Measurements from ENCODE around the gene UMAD1.

The UMAD1 gene

GRCh38 chr7:7640221-7641128, at the start of gene UMAD1:
Gene UMAD1, plus strand, starts transcription at chr7:7640752. Its CDS starts 32,620 bp downstream, at chr7:7673372.
- no peak for TF ChIP-seq CTCF (IDR thresholded peaks at IDR 0.05)

GRCh38 chr7:7595451-7595850, 45.1 kb upstream of the UMAD1 start:
- TF ChIP-seq CTCF (IDR thresholded peaks at IDR 0.05) = peak; percentile 48; the same call in 1 of the 2 replicates

GRCh38 chr7:7596176-7596575, 44.4 kb upstream of the UMAD1 start:
- TF ChIP-seq CTCF (IDR thresholded peaks at IDR 0.05) = no peak

- TF ChIP-seq CTCF (IDR thresholded peaks at IDR 0.05) = no peak
Observed at GRCh38 chr7:7607010-7607409, 33.5 kb upstream of the UMAD1 start.

- no peak for TF ChIP-seq CTCF (IDR thresholded peaks at IDR 0.05)
Observed at GRCh38 chr7:7609330-7609729, 31.2 kb upstream of the UMAD1 start.

GRCh38 chr7:7612519-7612918, 28.0 kb upstream of the UMAD1 start:
- no peak for TF ChIP-seq CTCF (IDR thresholded peaks at IDR 0.05)

GRCh38 chr7:7613210-7613609, 27.3 kb upstream of the UMAD1 start:
- no peak for TF ChIP-seq CTCF (IDR thresholded peaks at IDR 0.05)
